Naive B cell (primary cell): ENCODE results near the gene ACOT13. TPM values are rescaled to one million over a fixed set of nuclear protein-coding genes. Genes with fewer than 3 reads are reported as not detected.
"Not testable (repeated sequence)": the region's sequence is repeated elsewhere in the genome, so short reads cannot be mapped to it uniquely, and the experiment has no call there.

ENCODE experiments used
- ATAC-seq, 2 donors: fragments of 150-1000 bp; cut with Tn5 transposase; 2 replicates each; pipeline ENCODE4 v1.10.0; 2021; ENCODE audit warnings: low read depth in 2 of 2, mild to moderate bottlenecking in 2 of 2, moderate library complexity in 2 of 2
- DNase-seq: peaks from one replicate; pipeline ENCODE4 v3.0.0; 2022
- H3K27ac Mint-ChIP-seq, 6 donors: one replicate each; pipeline ENCODE4 v1.8.0; 2020 to 2022; ENCODE audit warnings: mild to moderate bottlenecking in 6 of 6, mixed read lengths in 6 of 6, moderate library complexity in 5 of 6, inconsistent platforms in 2 of 6
- H3K27me3 Mint-ChIP-seq, 3 donors: one replicate each; pipeline ENCODE4 v1.8.0; 2021 to 2022; ENCODE audit warnings: mixed read lengths in 3 of 3, mild to moderate bottlenecking in 1 of 3
- H3K36me3 Mint-ChIP-seq, 2 donors: one replicate each; pipeline ENCODE4 v1.8.0; 2020 to 2022; ENCODE audit warnings: mixed read lengths in 2 of 2, inconsistent platforms in 1 of 2, mild to moderate bottlenecking in 1 of 2
- H3K4me1 Mint-ChIP-seq, 3 donors: one replicate each; pipeline ENCODE4 v1.8.0; 2020 to 2022; ENCODE audit warnings: mixed read lengths in 3 of 3, inconsistent platforms in 1 of 3, mild to moderate bottlenecking in 1 of 3, moderate library complexity in 1 of 3
- H3K4me3 Mint-ChIP-seq, 8 donors: one replicate each; pipeline ENCODE4 v1.8.0; 2020 to 2022; ENCODE audit warnings: mild to moderate bottlenecking in 8 of 8, mixed read lengths in 8 of 8, moderate library complexity in 8 of 8, inconsistent platforms in 2 of 8
- H3K9me3 Mint-ChIP-seq, 7 donors: one replicate each; pipeline ENCODE4 v1.8.0; 2020 to 2022; ENCODE audit warnings: mixed read lengths in 7 of 7, mild to moderate bottlenecking in 5 of 7, inconsistent platforms in 2 of 7, moderate library complexity in 1 of 7
- polyA plus RNA-seq, 6 donors: library from polyadenylated mRNA; unstranded; fragments of 300-500 nt; fragmentation: Illumina TruSeq; gene quantifications; one replicate each; pipeline ENCODE4 v1.2.3, GENCODE V29; 2021; ENCODE audit warnings: low read depth in 6 of 6

Gene ACOT13
- polyA plus RNA-seq, 6 donors from 2014 or later = 4.0 to 10.8 (median 9.1) TPM

- H3K4me3 Mint-ChIP-seq = peak overlapping the region; percentile 29 to 94 (median 86)
- peaks cover 15 to 29% (median 19%) of the 10 kb centered on the region in 3 donors for H3K4me1 Mint-ChIP-seq
- DNase-seq (no peak), ATAC-seq (no peak)
- peak overlapping the region in 5 of 6 donors; percentile 91 to 99 (median 93) for H3K27ac Mint-ChIP-seq
- peaks cover 0 to 3% of the 10 kb centered on the region in 2 donors for H3K36me3 Mint-ChIP-seq
- H3K27me3 Mint-ChIP-seq = peaks cover under 1 to 6% (median under 1%) of the 10 kb centered on the region in 3 donors
- H3K9me3 Mint-ChIP-seq = no peaks in the 10 kb centered on the region
Measured at GRCh38 chr6:24646771-24647170, 20.1 kb upstream of the ACOT13 start.

- peaks cover 0 to 6% (median 0%) of the 10 kb centered on the region in 3 donors for H3K27me3 Mint-ChIP-seq
- H3K4me1 Mint-ChIP-seq = peaks cover 18 to 29% (median 23%) of the 10 kb centered on the region in 3 donors
- peaks cover 0 to 17% of the 10 kb centered on the region in 2 donors for H3K36me3 Mint-ChIP-seq
- H3K4me3 Mint-ChIP-seq = peak overlapping the region in 1 of 8 donors; percentile 15
- no peaks in the 10 kb centered on the region for H3K9me3 Mint-ChIP-seq
- DNase-seq (no peak), ATAC-seq (no peak)
- peak overlapping the region in 2 of 6 donors; percentile 24 to 61 for H3K27ac Mint-ChIP-seq
Measured at GRCh38 chr6:24648276-24648675, 18.6 kb upstream of the ACOT13 start.

- no peak for DNase-seq
- Mint-ChIP-seq H3K27ac (peak overlapping the region in 5 of 6 donors; percentile 26 to 82 (median 73)), H3K4me3 (no peak overlapping the region), H3K9me3 (no peaks in the 10 kb centered on the region), H3K4me1 (peaks cover 18 to 29% (median 23%) of the 10 kb centered on the region in 3 donors), H3K27me3 (peaks cover 0 to 6% (median 0%) of the 10 kb centered on the region in 3 donors), H3K36me3 (peaks cover 5 to 27% of the 10 kb centered on the region in 2 donors)
- no peak for ATAC-seq
Measured at GRCh38 chr6:24649691-24650090, 17.2 kb upstream of the ACOT13 start.

- Mint-ChIP-seq H3K9me3 (no peaks in the 10 kb centered on the region), H3K27ac (peak overlapping the region in 4 of 6 donors; percentile 4 to 53 (median 18)), H3K4me1 (peaks cover 14 to 26% (median 20%) of the 10 kb centered on the region in 3 donors), H3K27me3 (peaks cover 0 to 6% (median 0%) of the 10 kb centered on the region in 3 donors), H3K36me3 (peaks cover 5 to 27% of the 10 kb centered on the region in 2 donors), H3K4me3 (no peak overlapping the region)
- DNase-seq = no peak
- ATAC-seq = no peak
Measured at GRCh38 chr6:24650365-24650764, 16.5 kb upstream of the ACOT13 start.

DNA sequence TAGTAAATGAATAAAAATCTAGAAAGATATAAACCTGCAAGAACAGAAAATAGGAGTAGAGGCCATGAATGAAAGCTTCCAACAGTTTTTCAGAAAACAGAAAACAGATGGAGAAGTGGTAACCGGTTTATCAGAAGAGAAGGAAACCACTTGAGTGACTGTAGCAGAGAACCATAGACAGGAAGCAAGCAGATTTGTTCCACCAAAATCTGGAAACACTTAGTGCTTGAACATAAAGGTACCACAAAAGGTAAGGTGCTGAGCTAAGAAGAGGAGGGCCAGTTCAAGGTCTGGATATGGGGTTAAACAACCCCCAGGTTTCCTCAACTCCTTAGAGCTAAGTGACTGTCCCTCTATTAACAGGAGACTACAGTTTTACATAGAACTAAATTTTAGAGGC is 11.7 kb upstream of the ACOT13 start:
- H3K9me3 Mint-ChIP-seq = no peaks in the 10 kb centered on the region
- peak overlapping the region; percentile 17 to 95 (median 56) for H3K27ac Mint-ChIP-seq
- peaks cover 11 to 27% of the 10 kb centered on the region in 2 donors for H3K36me3 Mint-ChIP-seq
- ATAC-seq = no peak
- peaks cover 13 to 16% (median 14%) of the 10 kb centered on the region in 3 donors for H3K4me1 Mint-ChIP-seq
- no peak for DNase-seq
- no peaks in the 10 kb centered on the region for H3K27me3 Mint-ChIP-seq
- H3K4me3 Mint-ChIP-seq = no peak overlapping the region

- DNase-seq = no peak
- Mint-ChIP-seq H3K9me3 (no peaks in the 10 kb centered on the region), H3K27ac (no peak overlapping the region), H3K36me3 (peaks cover 16 to 19% of the 10 kb centered on the region in 2 donors), H3K4me3 (no peak overlapping the region), H3K4me1 (peaks cover 15 to 20% (median 17%) of the 10 kb centered on the region in 3 donors), H3K27me3 (no peaks in the 10 kb centered on the region)
- ATAC-seq = no peak
Measured at GRCh38 chr6:24658573-24659560, 8.0 kb upstream of the ACOT13 start.

DNA sequence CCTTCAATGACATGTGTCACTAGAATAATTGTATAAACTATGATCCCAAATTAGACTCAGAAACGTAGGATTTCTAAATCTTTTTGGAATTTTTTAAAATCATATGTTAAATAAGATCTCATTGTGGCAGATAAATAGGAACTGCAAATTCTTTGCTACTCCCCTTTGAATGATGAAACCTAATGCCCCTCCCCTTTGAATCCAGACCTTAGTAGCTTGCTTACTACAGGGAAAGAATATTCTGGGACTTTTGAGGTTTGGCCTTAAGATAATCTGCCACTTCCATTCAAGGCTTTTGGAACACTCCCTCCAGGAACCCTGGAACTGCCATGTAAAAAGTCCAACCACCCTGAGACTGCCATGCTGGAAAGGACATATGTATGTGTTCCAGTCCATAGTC is 7.3 kb upstream of the ACOT13 start:
- H3K4me3 Mint-ChIP-seq = no peak overlapping the region
- peaks cover 16% of the 10 kb centered on the region in 2 donors for H3K36me3 Mint-ChIP-seq
- DNase-seq = no peak
- peak overlapping the region in 2 of 6 donors; percentile 44 to 70 for H3K27ac Mint-ChIP-seq
- peaks cover 18 to 24% (median 19%) of the 10 kb centered on the region in 3 donors for H3K4me1 Mint-ChIP-seq
- no peaks in the 10 kb centered on the region for H3K9me3 Mint-ChIP-seq
- H3K27me3 Mint-ChIP-seq = no peaks in the 10 kb centered on the region
- ATAC-seq = no peak

GRCh38 chr6:24660105-24660504 is 6.8 kb upstream of the ACOT13 start:
- Mint-ChIP-seq H3K36me3 (peaks cover 16 to 18% of the 10 kb centered on the region in 2 donors), H3K4me3 (no peak overlapping the region), H3K27me3 (no peaks in the 10 kb centered on the region), H3K4me1 (peaks cover 24 to 29% (median 25%) of the 10 kb centered on the region in 3 donors), H3K27ac (peak overlapping the region in 2 of 6 donors; percentile 44 to 70), H3K9me3 (no peaks in the 10 kb centered on the region)
- ATAC-seq (no peak), DNase-seq (no peak)

DNA sequence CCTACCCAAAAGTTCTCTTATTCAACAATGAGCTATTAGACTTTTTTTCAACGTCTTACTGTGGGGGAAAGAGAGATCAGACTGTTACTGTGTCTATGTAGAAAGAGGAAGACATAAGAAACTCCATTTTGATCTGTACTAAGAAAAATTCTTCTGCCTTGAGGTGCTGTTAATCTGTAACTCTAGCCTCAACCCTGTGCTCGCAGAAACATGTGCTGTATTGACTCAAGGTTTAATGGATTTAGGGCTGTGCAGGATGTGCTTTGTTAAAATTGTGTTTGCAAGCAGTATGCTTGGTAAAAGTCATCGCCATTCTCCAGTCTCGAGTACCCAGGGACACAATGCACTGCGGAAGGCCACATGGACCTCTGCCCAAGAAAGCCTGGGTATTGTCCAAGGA is 5.1 kb upstream of the ACOT13 start:
- not testable (repeated sequence) for DNase-seq, ATAC-seq, H3K9me3 Mint-ChIP-seq, H3K27me3 Mint-ChIP-seq
- H3K4me3 Mint-ChIP-seq = peak overlapping the region in 1 of 8 donors; percentile 31
- H3K27ac Mint-ChIP-seq = peak overlapping the region in 1 of 6 donors; percentile 33
- peaks cover 16 to 18% of the 10 kb centered on the region in 2 donors for H3K36me3 Mint-ChIP-seq
- H3K4me1 Mint-ChIP-seq = peaks cover 25 to 33% (median 26%) of the 10 kb centered on the region in 3 donors

DNA sequence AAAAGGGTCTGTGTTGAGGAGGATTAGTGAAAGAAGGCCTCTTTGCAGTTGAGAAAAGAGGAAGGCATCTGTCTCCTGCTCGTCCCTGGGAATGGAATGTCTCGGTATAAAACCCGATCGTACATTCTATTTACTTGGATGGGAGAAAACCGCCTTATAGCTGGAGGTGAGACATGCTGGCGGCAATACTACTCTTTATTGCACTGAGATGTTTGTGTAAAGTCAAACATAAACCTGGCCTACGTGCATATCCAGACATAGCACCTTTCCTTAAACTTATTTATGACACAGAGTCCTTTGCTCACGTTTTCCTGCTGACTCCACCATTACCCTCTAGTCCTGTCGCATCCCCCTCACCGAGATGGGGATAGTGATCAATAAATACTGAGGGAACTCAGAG is 4.6 kb upstream of the ACOT13 start:
- Mint-ChIP-seq H3K4me3 (no peak overlapping the region), H3K9me3 (no peaks in the 10 kb centered on the region), H3K27ac (peak overlapping the region in 3 of 6 donors; percentile 33 to 91 (median 54)), H3K27me3 (no peaks in the 10 kb centered on the region), H3K4me1 (peaks cover 27 to 37% (median 29%) of the 10 kb centered on the region in 3 donors), H3K36me3 (peaks cover 16 to 18% of the 10 kb centered on the region in 2 donors)
- DNase-seq = no peak
- ATAC-seq = no peak

DNA sequence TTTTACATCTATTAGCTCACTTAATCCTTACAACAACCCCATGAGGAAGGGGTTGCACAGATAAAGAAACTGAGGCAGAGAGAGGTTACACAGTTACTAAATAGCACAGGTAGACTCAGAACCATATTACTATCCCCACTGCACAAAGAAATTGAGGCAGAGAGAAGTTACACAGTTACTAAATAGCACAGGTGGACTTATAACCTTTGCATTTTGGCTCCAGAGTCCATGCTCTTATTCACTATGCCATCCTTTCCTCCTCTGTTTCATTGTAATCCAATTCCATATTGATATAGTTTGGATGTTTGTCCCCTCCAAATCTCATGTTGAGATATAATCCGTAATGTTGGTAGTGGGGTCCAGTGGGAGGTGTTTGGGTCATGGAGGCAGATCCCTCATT is 3.7 kb upstream of the ACOT13 start:
- H3K9me3 Mint-ChIP-seq = no peaks in the 10 kb centered on the region
- H3K27ac Mint-ChIP-seq = peak overlapping the region in 1 of 6 donors; percentile 54
- no peaks in the 10 kb centered on the region for H3K27me3 Mint-ChIP-seq
- no peak for DNase-seq
- peak overlapping the region in 1 of 8 donors; percentile 94 for H3K4me3 Mint-ChIP-seq
- ATAC-seq = no peak
- peaks cover 31 to 47% (median 34%) of the 10 kb centered on the region in 3 donors for H3K4me1 Mint-ChIP-seq
- H3K36me3 Mint-ChIP-seq = peaks cover 12 to 16% of the 10 kb centered on the region in 2 donors

- H3K27me3 Mint-ChIP-seq = no peaks in the 10 kb centered on the region
- ATAC-seq (no peak), DNase-seq (no peak)
- H3K9me3 Mint-ChIP-seq = peaks cover 0 to 4% (median 0%) of the 10 kb centered on the region in 7 donors
- H3K27ac Mint-ChIP-seq = peak overlapping the region in 3 of 6 donors; percentile 22 to 91 (median 49)
- peaks cover 37 to 56% (median 40%) of the 10 kb centered on the region in 3 donors for H3K4me1 Mint-ChIP-seq
- H3K36me3 Mint-ChIP-seq = peaks cover 12 to 16% of the 10 kb centered on the region in 2 donors
- peak overlapping the region in 4 of 8 donors; percentile 42 to 99 (median 96) for H3K4me3 Mint-ChIP-seq
Measured at GRCh38 chr6:24664046-24664987, 2.6 kb upstream of the ACOT13 start.
